Stimulated activated naive CD8-positive, alpha-beta T cell treated with anti-CD3 and anti-CD28 coated beads, Interleukin-15, amount 100 ng/mL, for 72 hours (primary cell): ENCODE data around the gene NSMCE3.

Source experiments
- ATAC-seq: fragments of 150-1000 bp; cut with Tn5 transposase; 2 replicates; pipeline ENCODE4 v1.10.0; 2021; ENCODE audit warnings: mild to moderate bottlenecking, moderate library complexity
- DNase-seq, 2 donors: peaks; one replicate each; pipeline ENCODE4 v3.0.0; 2021 to 2022
- H3K27ac Mint-ChIP-seq, 2 donors: one replicate each; pipeline ENCODE4 v1.8.0; 2022; ENCODE audit warnings: mild to moderate bottlenecking in 2 of 2, mixed read lengths in 2 of 2, moderate library complexity in 2 of 2
- H3K27me3 Mint-ChIP-seq: one replicate; pipeline ENCODE4 v1.8.0; 2022; ENCODE audit warnings: mixed read lengths
- H3K4me1 Mint-ChIP-seq: one replicate; pipeline ENCODE4 v1.8.0; 2022; ENCODE audit warnings: mild to moderate bottlenecking, mixed read lengths
- H3K4me3 Mint-ChIP-seq, 2 donors: one replicate each; pipeline ENCODE4 v1.8.0; 2022; ENCODE audit warnings: mild to moderate bottlenecking in 2 of 2, mixed read lengths in 2 of 2, moderate library complexity in 1 of 2
- H3K9me3 Mint-ChIP-seq, 2 donors: one replicate each; pipeline ENCODE4 v1.8.0; 2022; ENCODE audit warnings: mixed read lengths in 2 of 2

The NSMCE3 gene

GRCh38 chr15:29278436-29279105 lies 8.9 kb upstream of the NSMCE3 start:
- DNase-seq (no peak), ATAC-seq (no peak)
- H3K4me1 Mint-ChIP-seq: no peaks in the 10 kb centered on the region
- no peak overlapping the region for H3K27ac Mint-ChIP-seq
- H3K4me3 Mint-ChIP-seq: no peak overlapping the region
- peaks cover 25% of the 10 kb centered on the region for H3K27me3 Mint-ChIP-seq
- H3K9me3 Mint-ChIP-seq: no peaks in the 10 kb centered on the region

GRCh38 chr15:29276366-29276765 lies 6.7 kb upstream of the NSMCE3 start:
- ATAC-seq: no peak
- peaks cover 9% of the 10 kb centered on the region for H3K27me3 Mint-ChIP-seq
- H3K27ac Mint-ChIP-seq: no peak overlapping the region

GRCh38 chr15:29275855-29276254 lies 6.2 kb upstream of the NSMCE3 start:
- ATAC-seq (no peak), DNase-seq (no peak)
- Mint-ChIP-seq H3K4me1 (no peaks in the 10 kb centered on the region), H3K27ac (no peak overlapping the region), H3K9me3 (no peaks in the 10 kb centered on the region), H3K27me3 (peaks cover 9% of the 10 kb centered on the region), H3K4me3 (no peak overlapping the region)

More at GRCh38 chr15:29276366-29276765, 6.7 kb upstream of the NSMCE3 start:
- Mint-ChIP-seq H3K4me3 (no peak overlapping the region), H3K9me3 (no peaks in the 10 kb centered on the region), H3K4me1 (no peaks in the 10 kb centered on the region)
- no peak for DNase-seq

- Mint-ChIP-seq H3K27me3 (peaks cover 1% of the 10 kb centered on the region), H3K9me3 (no peaks in the 10 kb centered on the region), H3K27ac (no peak overlapping the region), H3K4me1 (peaks cover 3% of the 10 kb centered on the region), H3K4me3 (no peak overlapping the region)
- DNase-seq (no peak), ATAC-seq (no peak)
These were observed 5.3 kb upstream of the NSMCE3 start for GRCh38 chr15:29274946-29275345.

- Mint-ChIP-seq H3K4me3 (no peak overlapping the region), H3K9me3 (no peaks in the 10 kb centered on the region), H3K4me1 (peaks cover 23% of the 10 kb centered on the region), H3K27me3 (no peaks in the 10 kb centered on the region), H3K27ac (peak overlapping the region in 1 of 2 donors; percentile 73)
- ATAC-seq (no peak), DNase-seq (no peak)
These were observed 2.6 kb upstream of the NSMCE3 start for GRCh38 chr15:29272219-29272618.

GRCh38 chr15:29270976-29271375 lies 1.4 kb upstream of the NSMCE3 start:
- no peak for ATAC-seq
- Mint-ChIP-seq H3K9me3 (no peaks in the 10 kb centered on the region), H3K4me1 (peaks cover 36% of the 10 kb centered on the region), H3K4me3 (no peak overlapping the region), H3K27ac (no peak overlapping the region), H3K27me3 (no peaks in the 10 kb centered on the region)
- no peak for DNase-seq

DNA sequence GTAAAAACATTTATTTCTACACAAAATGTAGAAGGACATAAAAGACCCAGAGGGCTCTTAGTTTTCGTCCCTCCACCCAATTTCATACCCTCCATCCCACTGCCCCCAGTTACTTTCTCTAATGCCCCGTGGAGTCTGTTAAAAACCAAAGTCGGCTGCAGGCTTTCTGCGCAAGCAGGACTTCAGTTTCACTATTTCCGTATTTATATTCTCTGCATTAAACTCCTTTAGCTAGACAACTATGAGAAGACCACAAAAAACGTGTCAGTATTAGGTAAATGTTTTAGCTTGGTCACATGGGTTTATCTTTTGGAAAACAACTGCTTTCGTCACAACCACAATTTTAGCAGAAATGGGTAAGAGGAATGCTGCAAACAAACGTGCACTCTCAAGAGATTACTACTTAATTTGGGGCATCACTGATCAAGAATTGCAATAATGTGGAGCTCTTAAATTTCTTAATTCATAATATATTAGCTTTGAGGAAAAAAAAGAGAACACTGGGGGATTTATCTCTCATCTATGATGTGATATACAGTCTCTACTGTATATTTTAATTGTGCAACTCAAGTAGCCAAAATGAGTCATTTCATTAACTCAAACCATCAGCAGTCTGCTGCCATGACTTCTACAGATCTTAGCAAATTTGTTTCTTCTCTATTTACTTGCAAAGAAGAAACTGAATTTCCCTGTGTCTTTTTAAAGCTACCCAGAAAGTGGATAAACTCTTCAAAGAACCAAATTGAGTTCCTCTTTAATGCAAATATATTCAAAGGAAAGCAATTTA lies 740 bp upstream of the NSMCE3 start:
- DNase-seq: peak; percentile 19 to 24
- Mint-ChIP-seq H3K4me3 (peak overlapping the region; percentile 93), H3K27me3 (no peaks in the 10 kb centered on the region), H3K9me3 (no peaks in the 10 kb centered on the region), H3K27ac (peak overlapping the region; percentile 96 to 98), H3K4me1 (peaks cover 42% of the 10 kb centered on the region)
- peak; percentile 42 for ATAC-seq

DNA sequence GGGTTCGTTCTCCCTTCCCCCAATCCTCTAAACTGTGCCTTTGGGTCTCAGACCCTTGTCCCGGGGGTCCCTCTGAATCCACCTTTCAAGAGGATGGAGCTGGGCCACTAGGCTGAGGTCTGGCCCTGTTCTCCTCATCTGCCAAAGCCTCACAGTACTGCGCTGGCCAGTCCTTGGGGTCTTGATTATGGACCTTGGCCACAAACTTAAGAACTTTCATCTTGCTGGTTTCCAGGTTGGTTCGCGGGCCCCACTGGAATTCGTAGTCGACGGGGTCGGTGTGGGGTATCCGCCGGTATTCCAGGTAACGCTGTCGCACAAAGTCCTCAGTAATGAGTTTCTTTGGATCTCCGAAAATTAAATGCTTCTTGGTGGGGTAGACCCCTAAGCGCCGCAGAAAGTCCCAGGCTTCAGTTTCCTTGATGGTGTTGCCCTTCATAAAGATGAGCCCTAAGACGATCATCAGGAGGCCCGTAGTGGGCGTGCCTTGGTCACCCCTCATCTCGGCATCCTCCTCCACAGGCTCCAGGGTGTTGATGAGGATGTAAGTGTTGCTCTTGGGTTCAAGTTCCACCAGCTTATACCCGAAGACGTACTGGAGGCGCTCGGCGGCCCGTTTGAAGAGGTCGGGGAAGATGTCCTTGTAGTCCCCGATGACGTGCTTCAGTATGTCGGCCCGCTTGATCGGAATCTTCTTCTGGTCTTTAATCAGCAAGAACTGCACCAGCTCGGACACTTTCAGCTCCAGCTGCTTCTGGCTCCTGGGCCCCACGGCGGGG lies 727 bp downstream of the NSMCE3 start:
- peak overlapping the region; percentile 98 to 99 for H3K27ac Mint-ChIP-seq
- H3K9me3 Mint-ChIP-seq: no peaks in the 10 kb centered on the region
- ATAC-seq: peak; percentile 65
- H3K4me1 Mint-ChIP-seq: peaks cover 42% of the 10 kb centered on the region
- no peaks in the 10 kb centered on the region for H3K27me3 Mint-ChIP-seq
- H3K4me3 Mint-ChIP-seq: peak overlapping the region; percentile 98 to 99
- DNase-seq: peak; percentile 61 to 63

DNA sequence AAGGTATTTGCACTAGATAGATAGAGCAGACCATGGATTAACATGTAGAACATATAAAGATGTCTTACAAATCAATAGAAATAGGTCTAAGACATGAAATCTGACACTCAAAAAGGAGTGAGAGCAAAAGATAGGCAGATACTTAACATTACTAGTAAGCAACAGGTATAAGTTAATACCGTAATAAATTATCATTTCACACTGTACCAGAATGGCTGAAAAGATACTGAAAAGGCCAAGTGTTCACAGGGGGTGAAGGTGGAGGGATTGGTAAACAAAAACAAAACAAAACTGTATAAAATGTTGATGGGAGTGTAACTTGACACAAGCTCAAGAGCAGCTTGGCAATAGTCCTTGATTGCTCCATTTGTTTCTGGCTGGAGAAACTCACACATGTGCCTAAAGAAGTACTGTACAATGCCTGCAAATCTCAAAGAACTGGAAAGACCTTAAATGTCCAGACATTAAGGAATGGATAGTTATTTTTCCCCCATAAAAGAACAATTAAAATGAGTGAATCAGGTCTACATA lies 3.5 kb downstream of the NSMCE3 start:
- no peaks in the 10 kb centered on the region for H3K27me3 Mint-ChIP-seq

GRCh38 chr15:29263289-29263688 lies 6.3 kb downstream of the NSMCE3 start:
- peaks cover 42% of the 10 kb centered on the region for H3K4me1 Mint-ChIP-seq
- H3K4me3 Mint-ChIP-seq: no peak overlapping the region
- H3K9me3 Mint-ChIP-seq: no peaks in the 10 kb centered on the region
- H3K27me3 Mint-ChIP-seq: no peaks in the 10 kb centered on the region
- DNase-seq: no peak
- no peak for ATAC-seq
- H3K27ac Mint-ChIP-seq: peak overlapping the region in 1 of 2 donors; percentile 67

More for the DNA sequence above, 3.5 kb downstream of the NSMCE3 start:
- Mint-ChIP-seq H3K27ac (peak overlapping the region in 1 of 2 donors; percentile 47), H3K4me1 (peaks cover 57% of the 10 kb centered on the region), H3K4me3 (peak overlapping the region in 1 of 2 donors; percentile 51), H3K9me3 (no peaks in the 10 kb centered on the region)
- ATAC-seq: no peak
- DNase-seq: no peak

DNA sequence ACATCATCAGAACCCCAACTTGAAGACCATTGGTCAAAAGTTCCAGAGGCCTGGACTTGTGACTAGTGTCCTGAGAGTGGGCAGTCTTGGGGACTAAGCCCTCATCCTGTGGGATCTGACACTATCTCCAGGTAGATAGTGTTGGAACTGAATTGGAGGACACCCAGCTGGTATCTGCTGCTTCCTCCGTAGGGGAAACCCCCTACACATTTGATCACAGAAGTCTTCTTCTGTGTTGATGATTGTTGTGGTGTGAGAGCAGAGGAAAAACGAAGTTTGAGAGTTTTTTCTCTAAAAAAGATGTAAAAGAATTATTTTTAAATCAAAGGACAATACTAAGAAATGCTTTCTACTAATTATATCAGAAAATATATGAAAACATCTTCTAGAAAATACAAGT lies 6.9 kb downstream of the NSMCE3 start:
- Mint-ChIP-seq H3K4me3 (no peak overlapping the region), H3K27ac (no peak overlapping the region), H3K27me3 (no peaks in the 10 kb centered on the region), H3K4me1 (peaks cover 39% of the 10 kb centered on the region), H3K9me3 (no peaks in the 10 kb centered on the region)
- ATAC-seq (no peak), DNase-seq (no peak)

DNA sequence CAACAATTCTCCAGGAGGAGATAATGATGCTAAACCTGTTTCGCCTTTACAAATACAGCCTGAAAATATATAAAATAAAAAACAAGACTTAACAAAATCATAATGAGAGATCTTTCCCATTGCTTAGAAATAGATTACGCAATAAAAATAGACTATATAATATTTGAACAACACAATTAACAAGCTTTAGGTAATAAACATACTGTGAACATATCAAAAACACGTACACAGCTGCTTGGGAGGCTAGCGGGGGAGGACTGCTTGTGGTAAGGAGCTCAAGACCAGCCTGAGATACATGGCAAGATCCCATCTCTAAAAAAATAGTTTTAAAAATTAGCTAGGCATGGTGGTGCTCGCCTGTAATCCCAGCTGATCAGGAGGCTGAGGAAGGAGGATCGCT lies 8.7 kb downstream of the NSMCE3 start:
- H3K27me3 Mint-ChIP-seq: no peaks in the 10 kb centered on the region
- no peak overlapping the region for H3K27ac Mint-ChIP-seq
- peaks cover 21% of the 10 kb centered on the region for H3K4me1 Mint-ChIP-seq
- ATAC-seq (no peak), DNase-seq (no peak)
- H3K4me3 Mint-ChIP-seq: no peak overlapping the region
- H3K9me3 Mint-ChIP-seq: no peaks in the 10 kb centered on the region

DNA sequence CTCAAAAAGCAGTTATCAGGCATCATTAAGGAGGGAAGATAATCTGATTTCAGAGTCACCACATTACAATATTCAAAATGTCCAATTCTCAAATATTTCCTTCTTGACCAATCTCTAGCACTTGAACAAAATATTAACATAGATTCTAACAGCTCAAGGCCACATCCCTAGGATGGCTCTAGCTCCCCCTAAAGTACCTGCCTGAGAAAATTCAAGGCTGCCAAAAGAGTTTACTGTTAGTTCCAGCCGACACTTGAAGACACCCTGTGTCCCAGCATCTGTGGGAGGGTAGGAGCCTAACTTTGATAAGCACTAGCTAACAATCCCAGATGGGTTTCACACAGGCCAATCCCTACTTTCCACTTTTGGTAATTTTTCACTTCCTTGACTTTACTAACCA lies 10.4 kb downstream of the NSMCE3 start:
- Mint-ChIP-seq H3K4me3 (no peak overlapping the region), H3K4me1 (peaks cover 15% of the 10 kb centered on the region), H3K27me3 (no peaks in the 10 kb centered on the region), H3K27ac (no peak overlapping the region), H3K9me3 (no peaks in the 10 kb centered on the region)
- ATAC-seq (no peak), DNase-seq (no peak)

DNA sequence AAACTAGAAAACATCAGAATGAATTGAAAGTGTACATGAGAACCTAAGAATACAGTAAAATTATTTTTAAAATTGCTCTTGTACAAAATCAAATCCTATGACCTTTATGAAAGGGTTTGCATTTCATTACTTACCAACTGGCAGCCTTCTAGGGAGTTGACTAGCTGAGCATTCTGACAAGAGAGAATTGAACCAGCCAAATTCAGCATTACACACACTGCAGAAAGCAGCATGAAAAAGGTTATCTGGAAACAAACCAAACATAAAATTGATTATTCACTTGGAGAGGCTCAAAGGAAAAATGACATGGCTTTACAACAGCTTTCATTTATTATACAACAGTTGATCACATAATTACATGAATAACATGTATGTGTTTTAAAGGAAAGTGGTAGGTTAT lies 17.4 kb downstream of the NSMCE3 start:
- Mint-ChIP-seq H3K9me3 (peaks cover 0 to 12% of the 10 kb centered on the region in 2 donors), H3K27ac (no peak overlapping the region), H3K4me3 (no peak overlapping the region), H3K27me3 (no peaks in the 10 kb centered on the region), H3K4me1 (no peaks in the 10 kb centered on the region)
- DNase-seq (no peak), ATAC-seq (no peak)

GRCh38 chr15:29244544-29244943 lies 25.1 kb downstream of the NSMCE3 start:
- Mint-ChIP-seq H3K9me3 (peaks cover 0 to 3% of the 10 kb centered on the region in 2 donors), H3K27me3 (no peaks in the 10 kb centered on the region), H3K4me3 (no peak overlapping the region), H3K4me1 (no peaks in the 10 kb centered on the region), H3K27ac (no peak overlapping the region)
- DNase-seq (no peak), ATAC-seq (no peak)
